GM21423 (cell line): Measurements from ENCODE around the gene GNL3.
A peak's percentile ranks its signal among the peaks of the same experiment; 100 is the strongest.

Source experiments
- ATAC-seq: cut with Tn5 transposase; IDR thresholded peaks from one replicate; pipeline ENCODE4 v1.9.1; 2021; ENCODE audit warnings: mild to moderate bottlenecking, moderate library complexity; ENCODE audit not compliant: unreplicated experiment

GNL3 gene

GRCh38 chr3:52685285-52685708 lies 535 bp upstream of the GNL3 start:
- ATAC-seq: peak; percentile 75

GRCh38 chr3:52688266-52688665 lies 2.4 kb downstream of the GNL3 start:
- ATAC-seq: no peak

- ATAC-seq: no peak
Observed at GRCh38 chr3:52689151-52689550, 3.3 kb downstream of the GNL3 start.

GRCh38 chr3:52690560-52690959 lies 4.7 kb downstream of the GNL3 start:
- no peak for ATAC-seq

- ATAC-seq: no peak
Observed at GRCh38 chr3:52693071-52693470, 7.2 kb downstream of the GNL3 start.

GRCh38 chr3:52694528-52695189 lies 8.8 kb downstream of the GNL3 start:
- ATAC-seq: no peak

GRCh38 chr3:52695798-52696671 lies 10.2 kb downstream of the GNL3 start:
- no peak for ATAC-seq

GRCh38 chr3:52696830-52697631 lies 11.2 kb downstream of the GNL3 start:
- ATAC-seq: no peak

GRCh38 chr3:52697632-52697965 lies 11.8 kb downstream of the GNL3 start:
- no peak for ATAC-seq

- no peak for ATAC-seq
Observed at GRCh38 chr3:52703341-52703740, 17.5 kb downstream of the GNL3 start.

- no peak for ATAC-seq
Observed at GRCh38 chr3:52704611-52705437, 19.0 kb downstream of the GNL3 start.

GRCh38 chr3:52705438-52705687 lies 19.5 kb downstream of the GNL3 start:
- ATAC-seq: no peak

GRCh38 chr3:52705688-52706686 lies 20.2 kb downstream of the GNL3 start, which contains the start of the genes GLT8D1 and SPCS1:
TSS of gene GLT8D1 (minus strand) at chr3:52705791. CDS start at chr3:52700460, 5,331 bp downstream.
TSS of gene SPCS1 (plus strand) at chr3:52706106. CDS start at chr3:52706247, 141 bp downstream.
- peak; percentile 77 for ATAC-seq

- ATAC-seq: no peak
Observed at GRCh38 chr3:52707585-52707984, 21.8 kb downstream of the GNL3 start.

- no peak for ATAC-seq
Observed at GRCh38 chr3:52710512-52710911, 24.7 kb downstream of the GNL3 start.

- no peak for ATAC-seq
Observed at GRCh38 chr3:52712291-52713212, 26.7 kb downstream of the GNL3 start.

- ATAC-seq: no peak
Observed at GRCh38 chr3:52714335-52715302, 28.8 kb downstream of the GNL3 start.
